Activated CD4-positive, CD25-positive, alpha-beta regulatory T cell treated with anti-CD3 and anti-CD28 coated beads, Interleukin-2, amount 50 U/mL, for 24 hours (primary cell): ENCODE measurements around the gene PALM3.

ENCODE experiments used
- ATAC-seq, 2 donors: fragments of 150-1000 bp; cut with Tn5 transposase; one replicate each; pipeline ENCODE4 v1.10.0; 2021; ENCODE audit warnings: mild to moderate bottlenecking in 1 of 2, moderate library complexity in 1 of 2

PALM3 gene

DNA sequence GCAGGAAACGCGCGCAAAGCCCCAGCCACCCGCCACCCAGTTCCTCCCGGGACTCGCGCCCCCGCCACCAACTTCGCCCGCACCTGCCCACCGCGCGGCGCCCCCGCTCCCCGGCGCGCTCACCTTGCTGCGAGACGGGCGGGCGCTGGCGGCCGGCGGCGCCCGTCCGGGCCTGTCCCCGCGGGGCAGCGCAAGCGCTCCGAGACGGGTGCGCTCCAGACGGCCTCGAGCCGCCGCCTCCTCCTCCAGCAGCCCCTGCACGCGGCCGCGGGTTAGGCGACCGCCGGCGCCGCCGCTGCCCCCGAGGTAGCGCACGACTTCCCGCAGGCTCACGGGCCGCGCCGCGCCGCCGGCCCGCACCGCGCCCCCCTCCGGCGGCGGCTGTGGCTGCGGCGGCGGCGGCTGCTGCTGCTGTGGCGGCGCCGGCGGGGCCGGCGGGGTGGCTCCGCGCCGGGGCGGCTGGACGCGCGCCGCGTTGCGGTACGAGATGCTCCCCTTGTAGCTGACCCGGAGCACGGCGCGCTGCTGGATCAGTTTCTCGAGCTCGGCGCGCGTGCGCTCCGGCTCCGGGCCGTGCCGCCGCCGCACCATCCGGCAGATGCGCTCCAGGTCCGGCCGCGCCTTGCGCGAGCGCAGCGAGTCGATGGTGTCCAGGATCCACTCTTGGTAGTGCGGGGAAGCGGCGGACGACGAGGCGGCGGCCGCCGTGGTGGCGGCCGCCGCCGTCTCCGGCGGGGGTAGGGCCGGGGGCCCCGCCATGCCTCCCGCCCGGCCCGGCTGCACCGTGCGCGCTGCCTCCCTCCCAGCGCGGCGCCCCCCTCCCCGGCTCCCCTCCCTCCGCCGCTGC is 28.0 kb upstream of the PALM3 start:
- peak; percentile 11 to 23 for ATAC-seq

DNA sequence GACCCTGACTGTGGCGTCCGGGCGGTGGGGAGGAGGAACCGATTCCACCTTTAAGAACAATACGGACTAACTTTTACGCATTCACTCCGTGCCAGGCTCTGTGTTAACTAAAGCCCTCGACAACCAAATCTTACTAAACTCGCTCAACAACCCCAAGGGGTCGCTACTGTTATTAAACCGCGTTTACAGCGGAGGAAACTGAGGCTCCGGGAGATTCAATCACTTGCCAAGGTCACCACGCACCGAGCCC is 27.5 kb upstream of the PALM3 start:
- no peak for ATAC-seq

DNA sequence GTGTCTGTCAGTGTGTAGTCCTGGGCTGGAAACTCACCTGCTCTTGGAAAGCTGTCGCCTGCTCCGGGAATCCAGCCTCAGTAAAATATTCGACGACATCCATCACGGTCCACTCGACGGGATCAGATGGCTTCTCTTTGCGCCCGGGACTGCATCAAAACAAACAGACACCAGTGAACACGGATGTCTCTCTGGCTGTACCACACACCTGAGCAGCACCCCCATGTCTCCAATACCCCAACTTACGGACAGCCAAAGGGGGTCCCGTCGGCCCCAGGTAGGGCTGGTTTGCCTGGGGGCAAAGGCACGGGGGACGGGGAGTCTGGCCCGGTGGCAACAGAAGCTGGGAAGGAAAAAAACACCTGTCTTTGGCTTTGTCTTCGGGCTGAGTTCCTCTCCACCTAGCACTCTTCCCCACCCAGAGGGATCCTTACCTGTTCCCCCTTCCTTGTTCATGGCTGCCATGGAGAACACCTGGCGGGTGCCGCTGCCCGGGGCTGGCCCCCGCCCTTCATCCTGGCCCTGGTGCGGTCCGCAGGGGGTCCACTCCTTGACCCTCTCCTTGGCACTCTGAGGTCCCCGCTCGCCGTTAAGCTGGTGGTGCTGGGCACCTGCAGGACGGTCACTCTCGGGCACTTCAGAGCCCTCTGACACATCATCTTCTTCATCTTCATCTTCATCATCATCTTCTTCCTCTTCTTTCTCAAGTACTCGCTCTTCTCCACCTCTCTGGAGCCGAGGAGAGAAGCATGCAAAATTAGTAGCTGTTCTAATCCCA is 26.9 kb upstream of the PALM3 start:
- ATAC-seq, result no peak

DNA sequence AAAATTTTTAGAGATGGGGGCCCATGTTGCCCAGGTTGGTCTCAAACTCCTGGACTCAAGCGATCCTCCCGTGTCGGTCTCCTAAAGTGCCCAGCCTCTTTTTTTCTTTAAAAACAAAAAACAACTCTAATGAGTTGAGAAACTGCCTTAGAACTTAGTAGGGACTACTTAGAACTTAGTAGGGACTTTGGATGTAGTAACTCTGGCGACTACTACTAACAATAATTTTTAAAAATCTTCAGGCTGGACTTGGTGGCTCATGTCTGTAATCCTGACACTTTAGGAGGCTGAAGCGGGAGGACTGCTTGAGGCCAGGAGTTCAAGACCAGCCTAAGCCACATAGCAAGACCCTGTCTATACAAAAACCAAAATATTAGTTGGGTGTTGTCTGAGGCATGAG is 24.2 kb upstream of the PALM3 start:
- ATAC-seq, result no peak

DNA sequence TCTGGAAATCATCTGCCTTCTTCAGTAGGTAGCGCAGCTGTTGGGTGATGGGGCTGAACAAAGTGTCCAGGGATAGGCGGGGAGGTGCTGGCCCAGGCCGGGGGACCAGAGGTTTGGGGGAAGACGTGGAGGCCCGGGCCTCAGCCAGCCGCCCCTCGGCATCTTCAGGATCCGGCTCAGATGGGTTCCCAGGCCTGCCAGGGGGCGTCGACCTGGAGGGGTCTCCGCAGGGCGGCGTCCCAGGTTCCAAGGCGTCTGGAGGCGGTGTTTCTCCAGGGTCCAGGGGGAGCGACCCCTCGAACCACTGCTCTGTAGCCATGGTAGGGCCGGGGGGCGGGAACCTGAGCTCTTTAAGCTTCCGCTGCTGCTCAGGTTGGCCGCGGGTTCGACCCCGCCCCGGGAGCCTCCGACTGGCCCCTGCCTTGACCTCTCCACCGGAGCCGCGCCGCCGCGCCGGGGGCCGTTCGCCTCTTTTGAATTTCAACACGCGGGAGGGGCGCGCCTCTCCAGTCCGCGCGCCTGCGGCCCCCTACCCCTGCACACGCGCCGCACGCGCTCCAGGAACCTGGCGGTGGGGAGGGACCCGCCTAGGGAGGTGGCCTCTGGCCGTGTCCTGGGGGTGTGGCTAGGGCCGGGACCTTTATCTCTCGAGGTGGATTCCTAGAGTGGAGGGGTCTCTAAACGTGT is 23.6 kb upstream of the PALM3 start, which contains the start of gene C19orf67:
Gene C19orf67, minus strand, starts transcription at position 475 of the 687 bp plus-strand sequence. Its CDS starts 156 bp downstream, at position 319.
- ATAC-seq, result no peak

DNA sequence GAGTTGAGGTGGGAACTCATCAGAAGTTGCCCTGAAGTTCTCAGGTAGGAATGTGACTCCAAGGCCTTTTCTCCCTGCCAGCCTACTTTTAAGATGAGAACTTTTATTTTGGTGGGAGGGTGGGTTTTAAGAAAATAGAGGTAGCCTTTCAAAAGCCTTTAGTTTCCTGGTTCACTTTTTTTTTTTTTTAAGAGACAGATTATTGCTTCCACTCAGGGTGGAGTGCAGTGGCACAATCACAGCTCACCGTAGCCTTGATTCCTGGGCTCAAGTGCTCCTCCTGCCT is 20.7 kb upstream of the PALM3 start:
- ATAC-seq, result no peak

DNA sequence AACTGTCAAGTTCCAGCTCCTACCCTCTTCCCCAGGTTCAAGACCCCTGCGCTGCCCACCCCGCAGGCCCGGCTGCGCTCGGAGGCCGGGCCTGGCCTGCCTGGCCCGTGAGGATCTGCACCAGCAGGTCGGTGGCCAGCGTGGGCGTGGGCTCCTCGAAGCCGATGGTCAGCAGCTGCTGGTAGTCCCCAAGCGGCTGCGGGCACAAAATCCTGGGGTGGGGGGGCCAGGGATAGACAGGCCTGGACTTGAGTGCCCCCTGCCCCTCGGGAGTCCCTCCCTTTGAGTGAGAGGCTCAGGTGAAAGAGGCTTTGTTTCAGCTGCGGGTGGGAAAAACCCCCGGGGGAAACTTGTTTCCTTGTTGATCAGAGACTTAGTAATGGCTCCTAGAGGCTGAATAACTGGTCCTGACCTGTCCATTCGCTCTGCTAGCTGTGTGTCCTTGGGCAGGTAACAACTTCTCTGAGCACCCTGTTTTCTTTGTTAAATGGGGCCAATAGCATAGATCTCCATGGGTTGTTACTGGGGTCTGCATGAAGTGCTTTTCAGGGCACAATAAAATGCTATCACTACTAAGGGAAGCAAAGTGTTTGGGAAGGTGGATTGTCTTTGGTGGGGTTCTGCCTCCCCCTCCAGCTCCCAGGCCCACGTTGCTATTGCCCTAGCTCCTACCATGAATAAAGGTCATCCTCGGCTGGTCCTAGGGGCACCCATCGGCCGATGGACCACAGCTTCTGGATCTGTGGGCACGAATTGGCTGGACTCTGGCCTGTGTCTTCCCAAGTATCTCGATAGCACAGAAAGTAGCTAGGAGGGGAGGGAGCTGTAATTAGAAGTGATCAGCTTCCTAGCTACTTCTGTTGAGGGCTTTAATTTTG is 20.2 kb upstream of the PALM3 start:
- ATAC-seq, result no peak

DNA sequence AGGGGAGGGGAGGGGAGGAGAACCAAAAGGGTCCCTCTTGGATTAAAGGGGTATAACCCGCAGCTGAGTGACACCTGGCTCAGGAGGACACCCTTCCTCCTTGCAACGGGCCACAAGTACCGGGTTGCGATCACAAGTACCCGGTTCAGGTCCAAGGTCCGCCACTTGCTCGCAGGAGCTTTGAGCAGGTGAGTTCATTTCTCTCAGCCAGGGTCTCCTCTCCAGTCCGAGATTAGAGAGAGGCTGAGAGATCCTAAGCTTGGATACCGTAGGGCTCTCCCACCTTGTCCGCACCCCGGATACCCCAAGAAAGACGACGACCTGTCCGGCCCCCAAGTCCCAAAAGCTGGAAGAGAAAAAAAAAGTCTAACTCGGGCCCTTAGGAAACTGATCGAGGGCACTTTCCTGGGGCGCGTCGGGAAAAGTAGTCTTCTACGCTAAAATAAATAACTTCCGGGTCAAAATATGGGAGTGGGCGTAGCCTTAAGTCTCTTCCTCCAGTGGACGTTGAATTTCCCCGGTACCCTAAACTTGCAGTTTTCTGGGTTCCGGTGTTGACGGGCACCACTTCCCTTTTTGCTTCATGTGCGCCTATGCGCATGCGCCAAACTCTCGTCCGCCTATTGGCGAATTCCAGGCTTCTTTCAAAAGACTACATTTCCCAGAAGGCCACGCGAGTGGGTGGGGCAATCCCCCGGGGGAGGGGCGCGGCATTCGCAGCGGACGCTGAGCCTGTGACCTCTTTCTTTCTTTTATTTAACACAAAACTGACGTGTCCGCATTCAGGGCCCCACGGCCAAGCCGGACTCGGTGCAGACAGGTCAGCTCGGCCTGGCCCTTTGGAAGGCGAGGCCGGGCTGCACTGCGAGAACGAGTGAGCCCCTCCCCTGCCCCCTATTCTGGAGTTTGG is 19.3 kb upstream of the PALM3 start:
- ATAC-seq, result peak; percentile 95

DNA sequence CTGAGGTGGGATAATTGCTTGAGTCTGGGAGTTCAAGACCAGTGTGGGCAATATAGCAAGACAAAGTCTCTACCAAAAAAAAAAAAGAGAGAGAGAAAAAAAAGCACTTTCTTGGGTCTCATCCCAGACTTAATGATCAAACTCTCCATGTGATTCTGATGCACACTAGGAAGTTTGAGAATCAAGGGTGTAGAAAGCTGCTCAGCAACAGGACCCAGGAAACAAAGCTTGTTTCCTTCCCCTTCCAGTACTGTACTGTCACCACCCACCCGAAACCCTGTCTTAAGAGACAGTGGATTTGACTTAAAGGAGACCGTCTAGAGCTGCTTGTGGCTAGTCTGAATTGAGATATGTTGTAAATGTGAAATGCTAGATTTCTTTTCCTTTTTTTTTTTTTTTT is 16.5 kb upstream of the PALM3 start:
- ATAC-seq, result no peak

DNA sequence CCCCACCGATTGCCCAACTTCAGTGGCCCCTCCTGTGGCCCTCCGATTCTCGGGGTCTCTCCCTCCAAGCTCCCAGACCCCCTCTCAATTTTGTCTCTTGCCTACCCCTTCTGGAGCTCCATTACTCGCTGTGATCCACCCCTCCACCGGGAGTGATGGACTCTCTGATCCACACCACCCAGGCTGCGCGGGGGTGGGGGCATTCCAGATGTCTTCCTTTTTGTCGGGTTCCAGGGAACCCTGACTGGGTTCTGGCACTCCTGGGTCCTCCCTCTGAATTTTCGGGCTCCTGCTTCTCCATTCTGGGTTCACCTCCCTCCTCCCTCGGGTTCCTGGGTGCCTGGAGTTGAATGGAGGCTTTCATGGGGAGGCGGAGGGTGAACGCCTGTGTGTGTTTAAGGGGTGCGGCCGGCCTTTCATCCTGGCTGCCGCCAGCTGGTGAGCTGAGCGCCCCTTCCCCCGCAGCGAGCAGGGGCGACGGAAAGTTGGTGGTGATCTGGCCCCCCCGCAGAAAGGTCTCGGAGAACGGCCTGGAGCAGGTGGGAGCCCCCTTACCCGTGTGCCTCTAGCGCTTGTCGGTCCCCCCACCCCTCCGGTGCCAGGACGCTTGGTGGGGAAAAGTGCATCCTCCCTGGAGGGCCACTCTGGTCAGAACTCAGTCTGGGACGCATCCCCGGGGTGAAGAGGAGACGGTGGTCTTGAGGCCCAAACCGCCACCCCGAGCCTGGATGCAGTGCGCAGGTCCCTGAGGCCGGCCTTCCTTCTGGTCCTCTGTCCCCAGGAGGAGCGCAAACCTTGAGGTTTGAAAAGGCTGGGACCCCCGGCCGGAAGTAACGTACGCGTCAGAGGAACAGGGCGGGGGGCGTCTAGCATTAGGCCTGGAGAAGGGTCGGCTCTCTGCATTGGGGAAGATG is 12.3 kb upstream of the PALM3 start:
- ATAC-seq, result peak; percentile 0 to 4

DNA sequence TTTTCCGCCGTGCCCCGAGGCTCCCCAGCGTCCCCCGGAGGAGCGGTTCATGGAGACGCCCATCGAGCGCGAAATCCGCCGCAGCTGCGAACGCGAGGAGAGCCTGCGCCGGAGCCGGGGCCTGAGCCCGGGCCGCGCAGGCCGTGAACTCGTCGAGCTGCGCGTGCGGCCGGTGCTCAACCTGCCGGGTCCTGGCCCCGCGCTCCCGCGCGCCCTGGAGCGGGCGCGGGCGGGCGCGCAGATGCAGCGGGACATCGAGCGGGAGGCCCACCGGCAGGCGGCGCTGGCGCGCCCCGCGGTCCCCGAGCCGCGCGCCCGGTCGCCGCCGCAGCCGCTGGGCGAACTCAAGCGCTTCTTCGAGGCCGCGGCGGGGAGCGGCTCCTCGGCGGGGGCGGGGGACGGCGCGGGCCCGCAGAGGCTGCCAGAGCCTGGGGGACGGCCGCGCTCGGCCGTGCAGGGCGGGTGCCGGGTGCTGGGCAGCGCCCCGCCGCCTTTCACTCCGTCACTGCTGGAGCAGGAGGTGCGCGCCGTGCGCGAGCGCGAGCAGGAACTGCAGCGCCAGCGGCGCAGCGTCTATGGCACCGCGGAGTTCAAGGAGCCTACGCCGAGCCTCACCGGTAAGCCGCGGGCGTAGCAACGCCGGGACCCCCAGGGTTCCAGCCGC is 11.5 kb upstream of the PALM3 start:
- ATAC-seq, result peak; percentile 76 to 78

DNA sequence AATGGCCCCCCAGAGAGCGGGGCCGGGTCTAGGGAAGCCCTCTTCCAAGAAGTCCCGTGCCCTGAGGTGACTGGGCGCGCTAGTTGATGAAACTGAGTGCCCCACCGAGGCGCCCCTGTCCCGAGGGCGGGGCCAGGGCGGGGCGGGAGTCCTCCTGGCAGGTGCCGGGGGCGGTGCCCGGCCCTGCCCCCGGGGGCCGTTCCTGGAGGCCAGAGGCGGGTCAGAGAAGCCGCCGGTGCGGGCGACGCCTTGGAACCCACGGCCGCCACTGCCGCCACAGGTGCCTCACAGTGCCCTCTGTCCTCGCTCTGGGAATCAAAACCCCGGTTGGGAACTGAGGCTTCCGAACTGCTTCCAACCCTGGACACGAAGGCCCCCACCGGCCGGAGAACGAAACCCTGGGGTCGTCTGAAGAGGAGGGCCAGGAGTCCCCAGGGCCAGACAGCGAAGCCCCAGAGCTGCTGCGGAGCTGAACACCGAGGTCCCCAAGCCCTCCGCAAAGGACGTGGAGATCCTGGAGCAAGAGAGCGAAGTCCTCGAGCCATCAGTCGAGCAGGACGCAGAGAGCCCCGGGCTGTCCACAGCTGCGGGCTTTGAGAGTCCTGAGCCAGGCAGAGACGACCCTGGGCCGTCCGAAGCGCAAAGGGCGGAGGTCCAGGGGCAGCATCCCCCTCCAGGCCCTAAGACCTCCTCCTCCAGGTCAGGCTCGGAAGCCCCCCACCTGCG is 10.8 kb upstream of the PALM3 start, which contains the start of gene MISP3:
Gene MISP3, plus strand, starts transcription at position 252 of the 726 bp plus-strand sequence. CDS start 524 bp downstream, outside the sequence.
- peak in 1 of 2 donors; percentile 4 for ATAC-seq

DNA sequence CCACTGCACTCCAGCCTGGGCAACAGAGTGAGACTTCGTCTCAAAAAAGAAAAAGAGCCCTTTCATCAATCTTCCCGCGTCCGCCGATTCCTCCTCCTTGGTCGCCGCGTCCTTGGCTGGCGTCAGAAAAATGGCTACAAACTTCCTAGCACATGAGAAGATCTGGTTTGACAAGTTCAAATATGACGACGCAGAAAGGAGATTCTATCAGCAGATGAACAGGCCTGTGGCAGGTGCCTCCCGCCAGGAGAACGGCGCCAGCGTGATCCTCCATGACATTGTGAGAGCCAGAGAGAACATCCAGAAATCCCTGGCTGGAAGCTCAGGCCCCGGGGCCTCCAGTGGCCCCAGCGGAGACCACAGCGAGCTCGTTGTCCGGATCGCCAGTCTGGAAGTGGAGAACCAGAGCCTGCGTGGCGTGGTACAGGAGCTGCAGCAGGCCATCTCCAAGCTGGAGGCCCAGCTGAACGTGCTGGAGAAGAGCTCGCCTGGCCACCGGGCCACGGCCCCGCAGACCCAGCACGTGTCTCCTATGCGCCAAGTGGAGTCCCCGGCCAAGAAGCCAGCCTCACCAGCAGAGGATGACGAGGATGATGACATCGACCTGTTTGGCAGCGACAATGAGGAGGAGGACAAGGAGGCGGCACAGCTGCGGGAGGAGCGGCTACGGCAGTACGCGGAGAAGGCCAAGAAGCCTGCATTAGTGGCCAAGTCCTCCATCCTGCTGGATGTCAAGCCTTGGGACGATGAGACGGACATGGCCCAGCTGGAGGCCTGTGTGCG is 8.6 kb upstream of the PALM3 start:
- ATAC-seq, result no peak

DNA sequence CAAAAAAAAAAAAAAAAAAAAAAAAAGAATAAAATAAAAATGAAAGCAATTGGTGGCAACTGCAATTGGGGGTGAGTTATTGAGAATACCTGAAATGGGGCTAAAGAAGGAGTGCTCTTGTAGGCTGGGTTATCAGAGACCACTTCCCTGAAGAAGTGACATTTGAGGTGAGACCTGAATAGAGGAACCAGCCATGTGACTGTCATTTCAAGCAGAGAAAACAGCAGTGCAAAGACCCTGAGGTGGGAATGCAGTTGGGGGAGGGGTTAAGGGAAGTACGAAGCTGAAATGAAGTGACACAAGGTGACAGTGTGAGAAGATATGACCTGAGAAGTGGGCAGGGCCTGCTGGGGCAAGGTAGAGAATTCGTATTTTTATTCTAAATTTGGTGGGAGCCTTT is 4.3 kb upstream of the PALM3 start:
- no peak for ATAC-seq

DNA sequence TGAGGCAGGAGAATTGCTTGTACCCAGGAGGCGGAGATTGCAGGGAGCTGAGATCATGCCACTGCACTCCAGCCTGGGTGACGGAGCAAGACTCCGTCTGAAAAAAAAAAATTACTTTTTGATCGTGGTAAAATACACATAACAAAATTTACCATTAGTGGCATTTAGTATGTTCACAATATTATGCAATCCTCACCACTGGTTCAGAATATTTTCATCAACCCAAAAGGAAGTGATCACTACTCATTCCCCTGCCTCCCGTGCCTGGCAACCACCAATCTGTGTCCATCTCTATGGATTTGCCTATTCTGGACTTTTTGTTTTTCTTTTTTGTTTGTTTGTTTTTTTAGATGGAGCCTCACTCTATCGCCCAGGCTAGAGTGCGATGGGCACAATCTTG is 1.2 kb upstream of the PALM3 start:
- ATAC-seq, result no peak

DNA sequence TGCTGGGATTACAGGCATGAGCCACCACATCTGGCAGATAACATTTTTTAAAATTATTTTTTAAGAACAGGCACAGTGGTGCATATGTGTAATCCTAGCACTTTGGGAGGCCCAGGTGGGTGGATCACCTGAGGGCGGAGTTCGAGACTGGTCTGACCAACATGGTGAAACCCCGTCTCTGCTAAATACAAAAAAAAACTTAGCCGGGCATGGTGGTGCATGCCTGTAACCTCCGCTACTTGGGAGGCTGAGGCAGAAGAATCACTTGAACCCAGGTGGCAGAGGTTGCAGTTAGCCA is 631 bp upstream of the PALM3 start:
- ATAC-seq, result no peak

DNA sequence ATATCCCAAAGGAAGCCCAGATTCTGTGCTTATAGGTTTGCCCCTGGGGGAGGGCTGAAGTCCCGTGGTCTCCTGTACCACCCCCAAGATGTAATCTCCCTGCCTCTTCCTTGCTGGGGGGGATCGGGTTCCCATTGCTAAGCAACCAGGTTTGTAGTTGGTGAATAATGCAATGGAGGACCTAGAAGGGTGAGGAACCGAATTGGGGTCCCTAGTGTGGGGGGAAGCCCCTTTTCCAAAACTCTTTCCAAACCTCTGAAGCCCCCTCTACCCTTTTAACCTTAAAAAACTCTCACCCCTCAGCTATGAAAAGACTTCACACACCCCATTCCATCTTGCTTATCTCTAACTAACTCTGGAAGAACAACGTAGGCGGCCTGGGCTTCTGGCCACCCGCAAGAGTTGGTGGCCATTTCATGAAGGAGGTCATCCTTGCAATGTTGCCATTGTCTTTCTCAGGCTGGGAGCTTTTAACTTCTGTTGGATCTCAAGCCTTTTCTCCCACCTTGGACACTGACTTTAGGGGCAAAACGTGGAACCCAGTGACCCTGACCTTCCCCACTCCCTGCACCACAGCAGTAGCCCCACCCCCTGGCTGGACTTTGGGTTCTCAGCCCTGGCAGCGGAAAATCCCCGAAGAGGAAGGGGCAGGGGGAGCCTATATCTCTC is 661 bp downstream of the PALM3 start:
- ATAC-seq, result no peak

DNA sequence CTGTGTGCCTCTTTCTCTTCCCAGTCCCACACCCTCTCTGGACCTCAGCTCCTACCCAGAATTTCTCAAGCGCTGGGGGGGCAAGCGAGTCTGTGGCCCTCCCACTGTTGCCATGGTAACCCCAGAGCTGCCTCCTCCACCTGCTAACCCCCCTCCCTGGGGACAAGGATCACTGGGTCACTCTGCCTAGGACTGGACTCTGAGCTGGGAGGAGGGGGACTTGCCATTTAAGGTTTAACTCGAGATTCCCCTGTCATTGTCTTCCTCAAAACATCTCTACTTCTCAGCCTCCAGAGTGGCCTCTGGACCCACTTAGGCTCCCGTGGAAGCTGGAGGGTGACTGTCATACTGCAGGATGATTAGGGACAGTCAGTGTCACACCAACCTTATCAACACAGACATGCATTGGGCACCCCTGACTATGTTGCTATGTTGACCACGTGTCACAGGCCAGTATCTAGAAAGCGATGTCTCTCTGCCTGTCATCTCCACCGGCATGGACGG is 2.2 kb downstream of the PALM3 start:
- no peak for ATAC-seq
